DND-41 (cell line): ENCODE data around the gene A2M.
"Not testable (repeated sequence)": the region's sequence is repeated elsewhere in the genome, so short reads cannot be mapped to it uniquely, and the experiment has no call there.

Experiments
- ATAC-seq: fragments of 200-7000 bp; cut with Tn5 transposase; 3 replicates; pipeline ENCODE4 v1.9.1; 2021; ENCODE audit warnings: low read depth; ENCODE audit not compliant: insufficient read depth
- DNase-seq: peaks from one replicate; pipeline ENCODE4 v3.0.0-alpha.2; 2020
- H2AFZ ChIP-seq: 2 replicates; pipeline ENCODE4 v1.6.0; 2012; ENCODE audit warnings: low read depth, low read length
- H3K27ac ChIP-seq: 2 replicates; pipeline ENCODE4 v1.5.1; 2012; ENCODE audit warnings: low read length, inconsistent platforms
- H3K27me3 ChIP-seq: fragments of 200-600 bp; sonication (generic); 2 replicates; pipeline ENCODE4 v1.6.0; 2012; ENCODE audit warnings: low read length, mild to moderate bottlenecking, inconsistent platforms; ENCODE audit not compliant: insufficient read depth, poor library complexity
- H3K36me3 ChIP-seq: 2 replicates; pipeline ENCODE4 v1.5.1; 2012; ENCODE audit warnings: low read length, inconsistent platforms; ENCODE audit not compliant: insufficient read depth
- H3K4me1 ChIP-seq: 2 replicates; pipeline ENCODE4 v1.5.1; 2012; ENCODE audit warnings: mild to moderate bottlenecking, low read length; ENCODE audit not compliant: insufficient read depth
- H3K4me2 ChIP-seq: 2 replicates; pipeline ENCODE4 v1.6.0; 2012; ENCODE audit warnings: mild to moderate bottlenecking, moderate library complexity, low read length, inconsistent platforms; ENCODE audit not compliant: insufficient read depth
- H3K4me3 ChIP-seq, 2 experiments: fragments of 200-600 bp in 1 of 2; shearing (Covaris generic) in 1 of 2; 2 replicates each; pipeline ENCODE4 v1.5.1; 2012 to 2016; ENCODE audit warnings: inconsistent platforms in 2 of 2, low read length in 2 of 2, mild to moderate bottlenecking in 2 of 2, low read depth in 1 of 2, moderate library complexity in 1 of 2
- H3K79me2 ChIP-seq: 2 replicates; pipeline ENCODE4 v1.6.0; 2012; ENCODE audit warnings: low read length, inconsistent platforms; ENCODE audit not compliant: insufficient read depth
- H3K9ac ChIP-seq: 2 replicates; pipeline ENCODE4 v1.6.0; 2012; ENCODE audit warnings: low read depth, mild to moderate bottlenecking, inconsistent platforms, low read length, moderate library complexity
- H3K9me3 ChIP-seq: 2 replicates; pipeline ENCODE4 v1.5.1; 2012; ENCODE audit warnings: low read length, moderate library complexity, mild to moderate bottlenecking, inconsistent platforms; ENCODE audit not compliant: insufficient read depth, severe bottlenecking
- H4K20me1 ChIP-seq: 2 replicates; pipeline ENCODE4 v1.6.0; 2012; ENCODE audit warnings: low read length; ENCODE audit not compliant: insufficient read depth
- EZH2 ChIP-seq: IDR thresholded peaks from 3 replicates; pipeline ENCODE4 v1.6.1; 2012; ENCODE audit warnings: borderline replicate concordance, low read depth, mild to moderate bottlenecking, moderate library complexity, low read length, inconsistent platforms; ENCODE audit not compliant: severe bottlenecking
- TF ChIP-seq, protein P1 (sequence below): IDR thresholded peaks from 2 replicates; pipeline ENCODE4 v1.5.1; 2012; ENCODE audit warnings: borderline replicate concordance, low read length, moderate library complexity, mild to moderate bottlenecking; ENCODE audit not compliant: poor library complexity, severe bottlenecking; ENCODE audit errors: extremely low read depth

Gene A2M

DNA sequence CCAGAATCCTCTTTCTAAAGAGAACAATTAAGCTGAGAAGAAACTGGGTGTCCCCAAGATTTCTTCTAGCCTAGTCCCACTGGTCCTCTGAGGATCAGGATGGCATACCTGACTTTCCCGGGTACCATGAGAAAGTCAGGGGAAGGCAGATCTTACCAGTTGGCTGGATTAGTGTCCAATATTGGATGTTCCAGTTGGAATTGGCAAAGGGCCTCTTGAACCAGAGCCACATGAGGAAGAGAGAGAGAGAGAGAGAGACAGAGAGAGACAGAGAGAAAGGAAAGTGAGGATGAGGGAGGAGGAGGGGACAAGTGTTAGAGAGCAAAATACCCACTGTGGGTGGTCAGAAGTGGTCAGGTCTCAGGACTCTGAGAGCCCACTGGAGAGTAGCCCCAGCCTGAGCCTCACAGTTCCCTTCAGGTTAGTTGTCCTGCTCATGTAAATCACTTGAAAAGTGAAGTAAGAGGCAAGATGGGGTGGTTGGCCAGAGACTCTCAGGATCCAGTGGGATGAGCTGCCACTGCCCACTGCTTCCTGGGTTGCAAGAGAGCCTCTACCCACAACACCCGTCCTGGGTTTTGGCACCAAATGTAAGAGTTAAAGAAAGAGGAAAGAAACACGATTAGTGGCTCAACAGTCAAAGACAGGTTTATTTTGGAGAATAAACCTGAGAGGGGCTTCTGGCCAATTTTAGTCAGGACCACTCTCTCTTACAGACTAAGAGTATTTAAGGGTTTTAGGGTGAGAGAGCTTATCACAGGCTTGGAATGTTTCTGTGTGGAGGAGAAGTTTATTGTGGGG is 28.4 kb upstream of the A2M start:
- no peaks in the 10 kb centered on the region for H4K20me1 ChIP-seq
- TF ChIP-seq, protein P1, sequence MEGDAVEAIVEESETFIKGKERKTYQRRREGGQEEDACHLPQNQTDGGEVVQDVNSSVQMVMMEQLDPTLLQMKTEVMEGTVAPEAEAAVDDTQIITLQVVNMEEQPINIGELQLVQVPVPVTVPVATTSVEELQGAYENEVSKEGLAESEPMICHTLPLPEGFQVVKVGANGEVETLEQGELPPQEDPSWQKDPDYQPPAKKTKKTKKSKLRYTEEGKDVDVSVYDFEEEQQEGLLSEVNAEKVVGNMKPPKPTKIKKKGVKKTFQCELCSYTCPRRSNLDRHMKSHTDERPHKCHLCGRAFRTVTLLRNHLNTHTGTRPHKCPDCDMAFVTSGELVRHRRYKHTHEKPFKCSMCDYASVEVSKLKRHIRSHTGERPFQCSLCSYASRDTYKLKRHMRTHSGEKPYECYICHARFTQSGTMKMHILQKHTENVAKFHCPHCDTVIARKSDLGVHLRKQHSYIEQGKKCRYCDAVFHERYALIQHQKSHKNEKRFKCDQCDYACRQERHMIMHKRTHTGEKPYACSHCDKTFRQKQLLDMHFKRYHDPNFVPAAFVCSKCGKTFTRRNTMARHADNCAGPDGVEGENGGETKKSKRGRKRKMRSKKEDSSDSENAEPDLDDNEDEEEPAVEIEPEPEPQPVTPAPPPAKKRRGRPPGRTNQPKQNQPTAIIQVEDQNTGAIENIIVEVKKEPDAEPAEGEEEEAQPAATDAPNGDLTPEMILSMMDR, result no peak
- TF ChIP-seq EZH2, result no peak
- no peak overlapping the region for H3K4me2 ChIP-seq
- no peaks in the 10 kb centered on the region for H3K36me3 ChIP-seq
- DNase-seq (no peak), ATAC-seq (no peak)
- no peak overlapping the region for H3K4me3 ChIP-seq
- H3K4me1 ChIP-seq, result no peaks in the 10 kb centered on the region
- no peaks in the 10 kb centered on the region for H3K79me2 ChIP-seq
- no peak overlapping the region for H3K27ac ChIP-seq
- no peak overlapping the region for H2AFZ ChIP-seq
- peaks cover 6% of the 10 kb centered on the region for H3K27me3 ChIP-seq
- H3K9me3 ChIP-seq, result no peaks in the 10 kb centered on the region
- H3K9ac ChIP-seq, result no peak overlapping the region

DNA sequence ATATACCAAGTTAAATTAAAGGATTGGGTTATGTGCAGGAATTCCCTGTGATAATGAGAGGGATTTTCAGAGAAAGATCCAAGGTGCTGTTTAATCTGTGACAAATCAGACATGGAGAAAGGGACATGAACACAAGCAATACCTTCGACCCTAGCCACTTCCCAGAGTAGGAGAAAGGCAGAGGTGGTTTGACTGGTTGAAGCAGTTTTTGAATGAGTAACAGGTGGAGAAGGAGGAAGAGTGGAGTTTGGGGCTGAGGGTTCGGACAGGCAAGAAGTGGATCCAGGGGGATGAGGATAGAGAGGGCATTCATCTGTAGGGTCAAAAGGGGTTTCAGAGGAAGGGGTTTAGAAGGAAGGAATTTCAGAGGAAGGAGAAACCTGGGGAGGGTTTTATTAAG is 27.4 kb upstream of the A2M start:
- Histone ChIP-seq H3K4me1 (no peaks in the 10 kb centered on the region), H3K79me2 (no peaks in the 10 kb centered on the region), H3K4me2 (no peak overlapping the region), H3K27me3 (peaks cover 6% of the 10 kb centered on the region), H3K27ac (no peak overlapping the region), H3K9me3 (no peaks in the 10 kb centered on the region), H3K36me3 (no peaks in the 10 kb centered on the region), H3K9ac (no peak overlapping the region), H4K20me1 (no peaks in the 10 kb centered on the region), H2AFZ (no peak overlapping the region), H3K4me3 (no peak overlapping the region)
- TF ChIP-seq EZH2, result no peak
- TF ChIP-seq, protein P1, result no peak
- ATAC-seq (no peak), DNase-seq (no peak)

DNA sequence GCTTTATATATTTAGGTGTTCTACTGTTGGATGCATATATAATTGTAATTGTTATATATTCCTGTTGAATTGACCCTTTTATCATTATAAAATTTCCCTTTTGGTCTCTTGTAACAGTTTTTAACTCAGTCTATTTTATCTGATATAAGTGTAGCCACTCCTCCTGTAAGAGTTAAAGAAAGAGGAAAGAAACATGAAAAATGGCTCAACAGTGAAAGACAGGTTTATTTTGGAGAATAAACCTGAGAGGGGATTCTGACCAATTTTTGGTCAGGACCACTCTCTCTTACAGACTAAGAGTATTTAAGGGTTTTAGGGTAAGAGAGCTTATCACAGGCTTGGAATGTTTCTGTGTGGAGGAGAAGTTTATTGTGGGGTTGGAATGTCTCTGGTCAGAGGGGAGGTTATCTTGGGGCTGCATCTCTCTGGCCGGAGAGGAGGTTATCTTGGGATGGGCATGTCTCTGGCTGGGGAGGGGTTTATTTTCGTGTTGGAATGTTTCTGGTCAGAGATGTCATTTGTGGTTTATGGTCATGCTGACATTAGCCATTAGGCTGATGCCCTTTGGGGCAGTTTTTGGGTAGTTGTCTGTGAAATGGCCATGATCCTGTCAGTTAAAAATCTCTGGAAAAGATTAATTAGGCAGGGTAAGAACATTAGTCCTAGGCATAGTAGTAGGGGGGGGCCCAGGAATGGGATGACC is 24.0 kb upstream of the A2M start:
- not testable (repeated sequence) for H3K36me3 ChIP-seq, H3K27ac ChIP-seq, H3K79me2 ChIP-seq, H3K4me3 ChIP-seq, DNase-seq, H3K27me3 ChIP-seq, H2AFZ ChIP-seq, H3K9ac ChIP-seq, H3K9me3 ChIP-seq, H3K4me2 ChIP-seq, ATAC-seq, H4K20me1 ChIP-seq, H3K4me1 ChIP-seq

DNA sequence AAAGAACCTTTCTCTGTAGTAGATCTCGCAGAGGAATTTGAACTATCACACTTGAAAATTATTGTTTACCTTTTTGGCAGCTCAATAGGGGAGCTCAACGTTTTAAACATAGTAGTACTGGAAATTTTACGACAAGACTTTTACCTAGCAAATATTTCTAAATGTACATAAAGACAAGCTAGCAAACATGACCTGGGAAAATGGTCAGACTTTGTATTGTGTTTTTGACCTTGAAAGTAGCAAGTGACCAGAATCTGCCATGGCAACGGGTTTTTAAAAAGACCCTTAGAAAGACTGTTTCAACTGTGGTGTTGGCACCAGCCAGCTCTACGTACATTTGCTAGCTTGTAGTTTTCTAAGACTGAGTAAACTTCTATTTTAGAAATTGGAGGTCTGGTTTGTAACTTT is 20.2 kb upstream of the A2M start:
- Histone ChIP-seq H3K4me3 (no peak overlapping the region), H3K27me3 (no peaks in the 10 kb centered on the region), H4K20me1 (no peaks in the 10 kb centered on the region), H3K4me1 (no peaks in the 10 kb centered on the region), H3K9ac (no peak overlapping the region), H3K4me2 (no peak overlapping the region), H3K79me2 (no peaks in the 10 kb centered on the region), H3K9me3 (no peaks in the 10 kb centered on the region), H3K36me3 (no peaks in the 10 kb centered on the region), H2AFZ (no peak overlapping the region), H3K27ac (no peak overlapping the region)
- TF ChIP-seq, protein P1, result no peak
- no peak for TF ChIP-seq EZH2
- ATAC-seq (no peak), DNase-seq (no peak)
